Choroid plexus epithelial cell (primary cell): ENCODE results near the gene ALDH8A1.

ENCODE experiments used
- DNase-seq: peaks from one replicate; pipeline ENCODE4 v3.0.0-alpha.2; 2010; ENCODE audit warnings: low read depth
- H3K4me3 ChIP-seq: 2 replicates; pipeline ENCODE4 v1.5.1; 2011; ENCODE audit warnings: low read depth, mild to moderate bottlenecking, control low read depth, low read length, moderate library complexity
- TF ChIP-seq, protein P1 (sequence below): conservative IDR thresholded peaks from 2 replicates; pipeline ENCODE4 v1.5.1; 2011; ENCODE audit warnings: low read depth, mild to moderate bottlenecking, control low read depth, inconsistent platforms, low read length, moderate library complexity

Gene ALDH8A1

DNA sequence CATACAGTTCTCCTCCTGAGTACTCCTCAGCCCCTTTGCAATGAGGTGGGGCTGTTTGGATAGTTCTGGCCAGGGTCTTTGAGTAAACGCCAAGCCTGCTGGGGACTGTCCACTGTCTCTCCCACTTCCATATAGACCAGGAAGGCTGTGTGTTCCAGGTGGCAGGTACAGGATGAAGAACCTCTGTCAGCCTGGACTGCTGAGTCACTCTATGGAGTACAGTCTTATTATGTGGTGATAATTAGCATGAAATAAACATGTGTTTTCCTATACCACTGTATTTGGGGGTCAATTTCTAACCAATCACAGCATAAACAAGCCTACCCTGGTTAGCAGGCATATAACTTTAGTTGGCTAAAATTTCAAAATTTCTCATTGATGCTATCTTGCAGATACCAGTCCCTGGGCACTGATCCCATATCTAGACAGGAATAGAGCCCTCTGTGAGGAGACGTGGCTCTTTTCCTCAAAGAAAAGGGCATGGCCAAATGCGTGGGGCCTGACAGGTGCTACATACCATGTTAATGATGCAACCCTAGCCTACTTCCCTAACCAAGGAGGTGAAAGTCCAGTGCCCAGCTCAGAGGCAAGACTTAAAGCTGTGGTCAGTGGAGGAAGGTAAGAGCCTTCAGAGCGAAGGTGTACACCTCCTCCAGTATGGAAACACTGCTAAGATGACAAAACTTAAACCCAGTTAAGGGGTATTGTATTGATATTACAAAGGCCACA, 4.5 kb upstream of the ALDH8A1 start:
- H3K4me3 ChIP-seq, result no peak overlapping the region
- TF ChIP-seq, protein P1, sequence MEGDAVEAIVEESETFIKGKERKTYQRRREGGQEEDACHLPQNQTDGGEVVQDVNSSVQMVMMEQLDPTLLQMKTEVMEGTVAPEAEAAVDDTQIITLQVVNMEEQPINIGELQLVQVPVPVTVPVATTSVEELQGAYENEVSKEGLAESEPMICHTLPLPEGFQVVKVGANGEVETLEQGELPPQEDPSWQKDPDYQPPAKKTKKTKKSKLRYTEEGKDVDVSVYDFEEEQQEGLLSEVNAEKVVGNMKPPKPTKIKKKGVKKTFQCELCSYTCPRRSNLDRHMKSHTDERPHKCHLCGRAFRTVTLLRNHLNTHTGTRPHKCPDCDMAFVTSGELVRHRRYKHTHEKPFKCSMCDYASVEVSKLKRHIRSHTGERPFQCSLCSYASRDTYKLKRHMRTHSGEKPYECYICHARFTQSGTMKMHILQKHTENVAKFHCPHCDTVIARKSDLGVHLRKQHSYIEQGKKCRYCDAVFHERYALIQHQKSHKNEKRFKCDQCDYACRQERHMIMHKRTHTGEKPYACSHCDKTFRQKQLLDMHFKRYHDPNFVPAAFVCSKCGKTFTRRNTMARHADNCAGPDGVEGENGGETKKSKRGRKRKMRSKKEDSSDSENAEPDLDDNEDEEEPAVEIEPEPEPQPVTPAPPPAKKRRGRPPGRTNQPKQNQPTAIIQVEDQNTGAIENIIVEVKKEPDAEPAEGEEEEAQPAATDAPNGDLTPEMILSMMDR, result no peak
- no peak for DNase-seq

DNA sequence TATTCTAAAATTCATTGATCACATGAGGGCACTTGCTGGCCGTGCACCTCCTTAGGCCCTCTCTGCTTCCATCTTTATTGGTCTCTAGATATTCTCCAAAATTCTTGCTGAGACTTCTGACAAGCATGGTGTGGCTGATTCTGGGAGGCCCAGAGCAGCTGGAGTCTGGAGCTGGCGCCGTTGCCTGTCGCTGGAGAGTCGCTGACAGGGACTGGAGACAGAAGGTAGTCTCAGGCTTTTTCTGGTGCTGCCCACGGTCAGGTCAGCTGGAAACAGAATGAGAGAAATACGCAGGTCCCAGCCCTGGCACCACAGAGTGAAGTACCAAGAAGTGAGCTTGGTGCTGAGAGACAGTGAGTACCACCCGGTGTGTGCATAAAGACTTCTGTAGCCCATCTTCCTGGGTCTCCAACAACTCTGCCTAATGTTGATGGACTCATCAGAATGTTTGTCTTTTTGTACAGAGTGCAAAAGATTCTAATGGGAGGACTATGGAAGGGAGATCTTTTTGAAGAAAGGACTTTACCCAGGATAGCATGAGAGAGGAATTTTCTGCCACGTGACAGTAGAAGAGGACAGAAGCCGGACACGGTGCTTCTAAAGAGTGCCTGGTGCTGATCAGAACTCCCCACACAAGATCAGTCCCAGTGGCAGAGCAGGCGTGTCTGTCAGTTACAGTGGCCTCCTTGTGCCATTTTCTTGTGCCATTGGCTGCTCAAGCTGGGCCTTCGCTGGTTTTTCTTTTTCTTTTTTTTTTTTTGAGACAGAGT, 1.8 kb upstream of the ALDH8A1 start:
- TF ChIP-seq, protein P1, result no peak
- no peak for DNase-seq
- H3K4me3 ChIP-seq, result no peak overlapping the region

DNA sequence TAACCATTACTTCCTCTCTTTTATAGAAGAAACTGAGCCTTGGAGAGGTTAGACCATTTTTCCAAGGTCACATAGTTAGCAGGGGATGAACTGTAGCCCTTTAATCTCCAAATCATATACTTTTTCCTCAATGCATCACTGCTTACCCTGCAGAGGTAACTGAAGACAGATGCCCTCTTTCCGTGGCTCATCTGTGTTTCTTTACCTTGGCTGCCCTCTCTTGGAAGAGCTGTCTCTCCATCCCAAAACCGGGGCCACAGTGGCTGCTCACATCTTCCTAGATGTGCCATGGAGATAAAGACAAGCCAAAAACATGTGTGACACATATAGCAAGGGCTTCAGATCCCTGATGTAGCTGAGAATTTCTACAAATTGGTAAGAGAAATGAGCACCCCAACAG, 581 bp upstream of the ALDH8A1 start:
- DNase-seq, result no peak
- TF ChIP-seq, protein P1, result no peak
- no peak overlapping the region for H3K4me3 ChIP-seq

DNA sequence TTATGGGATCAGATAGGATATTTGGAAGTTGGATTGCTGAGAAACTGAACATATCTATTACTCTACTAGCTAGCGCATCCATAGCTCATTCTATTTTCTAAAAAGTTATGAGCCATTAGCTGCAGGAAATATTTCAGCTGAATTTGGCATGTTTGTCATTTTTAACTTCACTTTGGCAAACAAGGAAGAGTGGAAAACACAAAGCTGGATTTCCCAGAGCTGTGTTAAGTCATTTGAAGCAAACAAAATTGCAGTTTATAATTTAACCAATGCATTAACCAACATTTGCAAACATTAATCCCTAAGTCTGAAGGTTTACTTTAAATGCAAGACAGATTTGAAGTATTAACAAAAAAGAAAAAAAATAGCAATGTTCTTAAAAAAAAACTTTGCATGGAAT, 1.2 kb downstream of the ALDH8A1 start:
- TF ChIP-seq, protein P1, result no peak
- no peak overlapping the region for H3K4me3 ChIP-seq

DNA sequence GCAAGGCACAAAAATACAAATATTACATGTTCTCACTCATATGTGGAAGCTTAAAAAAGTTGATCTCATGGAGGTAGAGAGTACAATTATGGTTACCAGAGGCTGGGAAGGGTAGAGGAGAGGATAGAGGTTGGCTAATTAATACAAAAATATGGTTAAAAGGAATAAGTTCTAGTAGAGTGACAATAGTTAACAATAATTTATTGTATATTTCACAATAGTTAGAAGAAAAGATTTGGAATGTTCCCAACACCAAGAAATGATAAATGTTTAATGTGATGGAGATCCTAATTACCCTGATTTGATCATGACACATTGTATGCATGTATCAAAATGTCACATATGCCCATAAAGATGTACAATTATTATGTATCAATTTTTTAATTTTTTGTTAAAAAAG, 1.8 kb downstream of the ALDH8A1 start:
- DNase-seq, result no peak
- H3K4me3 ChIP-seq, result no peak overlapping the region
- TF ChIP-seq, protein P1, result no peak

More for the DNA sequence above, 1.2 kb downstream of the ALDH8A1 start:
- DNase-seq, result no peak

DNA sequence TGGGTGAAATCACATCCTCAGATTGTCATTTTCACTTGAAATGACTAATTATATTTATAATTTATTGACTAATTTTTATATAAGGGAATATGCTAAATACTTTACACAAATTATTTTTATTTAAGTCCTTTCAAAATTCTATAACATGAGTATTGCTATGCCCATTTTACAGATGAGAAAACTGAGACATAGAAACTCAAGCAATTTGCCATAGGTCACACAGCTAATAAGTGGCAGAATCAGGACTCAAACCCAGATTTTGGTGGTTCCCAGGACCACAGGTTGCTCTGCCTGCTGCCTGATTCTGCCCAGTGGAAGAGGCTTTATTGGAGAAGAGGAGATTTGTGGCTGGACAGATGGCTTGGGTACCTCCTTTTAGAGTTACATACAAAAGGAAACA, 4.9 kb downstream of the ALDH8A1 start:
- TF ChIP-seq, protein P1, result no peak
- no peak for DNase-seq

More for the DNA sequence above, 4.9 kb downstream of the ALDH8A1 start:
- no peak overlapping the region for H3K4me3 ChIP-seq
